ENCODE measurements around the gene BPIFB1. TPM values are rescaled to one million over a fixed set of nuclear protein-coding genes. Genes with fewer than 3 reads are reported as not detected.

Gene BPIFB1
- total and polyA plus RNA-seq, 2 of the 13 experiments (the other 11 are each of a cell fraction or from before 2014, with no cell fraction given), result 0.82 to 4.4 TPM

- 0 out of 2 replicates have a peak, but pooled peaks have one; percentile 33 for TF ChIP-seq ZNF318 (CRISPR knock-in tag; IDR thresholded peaks at IDR 0.05)
- TF ChIP-seq ZBTB39 (CRISPR knock-in tag; IDR thresholded peaks at IDR 0.05), result peak; percentile 60; the same call in 1 of the 2 replicates
- no peak; the same call in 1 of the 2 replicates for TF ChIP-seq ZMYM3 (CRISPR knock-in tag; IDR thresholded peaks at IDR 0.05)
- TF ChIP-seq MYNN (CRISPR knock-in tag; IDR thresholded peaks at IDR 0.05; ENCODE audit: low read depth), result no peak
- no peak for TF ChIP-seq ZNF484 (CRISPR knock-in tag; IDR thresholded peaks at IDR 0.05; ENCODE audit: borderline replicate concordance, low read depth)
- 0 out of 2 replicates have a peak, but pooled peaks have one; percentile 20 for TF ChIP-seq ZNF232 (CRISPR knock-in tag; IDR thresholded peaks at IDR 0.05; ENCODE audit: borderline replicate concordance)
- TF ChIP-seq ZNF468 (CRISPR knock-in tag; IDR thresholded peaks at IDR 0.05), result no peak
- no peak for TF ChIP-seq TEF (CRISPR knock-in tag; IDR thresholded peaks at IDR 0.05)
- TF ChIP-seq MXI1 (IDR thresholded peaks at IDR 0.05; ENCODE audit: borderline replicate concordance, low read depth, low read length), result no peak
- TF ChIP-seq NFYB (CRISPR knock-in tag; IDR thresholded peaks at IDR 0.05), result no peak
- no peak for TF ChIP-seq GPBP1L1 (CRISPR knock-in tag; IDR thresholded peaks at IDR 0.05)
- no peak for TF ChIP-seq TOE1 (CRISPR knock-in tag; IDR thresholded peaks at IDR 0.05)
- TF ChIP-seq ELK4 (CRISPR knock-in tag; IDR thresholded peaks at IDR 0.05; ENCODE audit: borderline replicate concordance), result no peak
- TF ChIP-seq RXRA (CRISPR knock-in tag; IDR thresholded peaks at IDR 0.05), result peak; percentile 87
Measured at GRCh38 chr20:33339515-33340058, 56.6 kb downstream of the BPIFB1 start (continued).

All from HepG2 (cell line).